Measurements from ENCODE around the gene TNFRSF8.
"Not testable (repeated sequence)": the region's sequence is repeated elsewhere in the genome, so short reads cannot be mapped to it uniquely, and the experiment has no call there.

Gene TNFRSF8

GRCh38 chr1:12100071-12100470 is 37.0 kb downstream of the TNFRSF8 start:
- no peak overlapping the region for H3K4me3 ChIP-seq (ENCODE audit: low read depth, low read length)
- TF ChIP-seq CTCF (IDR thresholded peaks at IDR 0.05; ENCODE audit: borderline replicate concordance, insufficient read depth, low read depth, low read length) = no peak

- not testable (repeated sequence) for H3K4me3 ChIP-seq (ENCODE audit: low read depth, low read length)
Measured at GRCh38 chr1:12101120-12101519, 38.0 kb downstream of the TNFRSF8 start.

- H3K4me3 ChIP-seq (ENCODE audit: low read depth, low read length) = no peak overlapping the region
- TF ChIP-seq CTCF (IDR thresholded peaks at IDR 0.05; ENCODE audit: borderline replicate concordance, insufficient read depth, low read depth, low read length) = no peak
Measured at GRCh38 chr1:12102066-12102465, 39.0 kb downstream of the TNFRSF8 start.

- no peak overlapping the region for H3K4me3 ChIP-seq (ENCODE audit: low read depth, low read length)
- TF ChIP-seq CTCF (IDR thresholded peaks at IDR 0.05; ENCODE audit: borderline replicate concordance, insufficient read depth, low read depth, low read length) = no peak
Measured at GRCh38 chr1:12104417-12104816, 41.3 kb downstream of the TNFRSF8 start.

- no peak for TF ChIP-seq CTCF (IDR thresholded peaks at IDR 0.05; ENCODE audit: borderline replicate concordance, insufficient read depth, low read depth, low read length)
Measured at GRCh38 chr1:12106153-12106552, 43.0 kb downstream of the TNFRSF8 start.

GRCh38 chr1:12106861-12107260 is 43.8 kb downstream of the TNFRSF8 start:
- TF ChIP-seq CTCF (IDR thresholded peaks at IDR 0.05; ENCODE audit: borderline replicate concordance, insufficient read depth, low read depth, low read length) = peak; percentile 30; the same call in 1 of the 2 replicates
- not testable (repeated sequence) for H3K4me3 ChIP-seq (ENCODE audit: low read depth, low read length)

More at GRCh38 chr1:12106153-12106552, 43.0 kb downstream of the TNFRSF8 start:
- no peak overlapping the region for H3K4me3 ChIP-seq (ENCODE audit: low read depth, low read length)

GRCh38 chr1:12107718-12108117 is 44.6 kb downstream of the TNFRSF8 start:
- no peak for TF ChIP-seq CTCF (IDR thresholded peaks at IDR 0.05; ENCODE audit: borderline replicate concordance, insufficient read depth, low read depth, low read length)
- H3K4me3 ChIP-seq (ENCODE audit: low read depth, low read length) = no peak overlapping the region

- H3K4me3 ChIP-seq (ENCODE audit: low read depth, low read length) = no peak overlapping the region
- TF ChIP-seq CTCF (IDR thresholded peaks at IDR 0.05; ENCODE audit: borderline replicate concordance, insufficient read depth, low read depth, low read length) = no peak
Measured at GRCh38 chr1:12109901-12110300, 46.8 kb downstream of the TNFRSF8 start.
